ENCODE data around the gene COX7B2.

DNA sequence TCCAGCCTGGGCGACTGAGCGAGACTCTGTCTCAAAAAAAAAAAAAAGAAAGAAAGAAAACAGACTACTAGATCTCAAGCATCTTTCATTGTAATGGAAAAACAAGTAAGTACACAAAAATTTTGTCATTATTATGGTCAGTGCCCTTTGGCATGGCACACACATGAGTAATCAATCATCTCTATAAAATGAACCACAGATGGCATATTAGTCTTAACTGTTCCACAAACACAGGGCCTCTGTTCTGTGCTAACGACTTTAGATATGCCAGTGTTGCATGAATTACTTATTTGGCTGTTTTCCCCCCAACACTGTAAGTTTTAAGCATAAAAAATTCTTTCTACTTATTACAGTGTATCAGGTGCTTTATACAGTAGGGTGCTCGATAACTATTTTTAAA, 90.4 kb downstream of the COX7B2 start:
- TF ChIP-seq RAD21 (IDR thresholded peaks at IDR 0.05) = no peak
- TF ChIP-seq, protein P1, sequence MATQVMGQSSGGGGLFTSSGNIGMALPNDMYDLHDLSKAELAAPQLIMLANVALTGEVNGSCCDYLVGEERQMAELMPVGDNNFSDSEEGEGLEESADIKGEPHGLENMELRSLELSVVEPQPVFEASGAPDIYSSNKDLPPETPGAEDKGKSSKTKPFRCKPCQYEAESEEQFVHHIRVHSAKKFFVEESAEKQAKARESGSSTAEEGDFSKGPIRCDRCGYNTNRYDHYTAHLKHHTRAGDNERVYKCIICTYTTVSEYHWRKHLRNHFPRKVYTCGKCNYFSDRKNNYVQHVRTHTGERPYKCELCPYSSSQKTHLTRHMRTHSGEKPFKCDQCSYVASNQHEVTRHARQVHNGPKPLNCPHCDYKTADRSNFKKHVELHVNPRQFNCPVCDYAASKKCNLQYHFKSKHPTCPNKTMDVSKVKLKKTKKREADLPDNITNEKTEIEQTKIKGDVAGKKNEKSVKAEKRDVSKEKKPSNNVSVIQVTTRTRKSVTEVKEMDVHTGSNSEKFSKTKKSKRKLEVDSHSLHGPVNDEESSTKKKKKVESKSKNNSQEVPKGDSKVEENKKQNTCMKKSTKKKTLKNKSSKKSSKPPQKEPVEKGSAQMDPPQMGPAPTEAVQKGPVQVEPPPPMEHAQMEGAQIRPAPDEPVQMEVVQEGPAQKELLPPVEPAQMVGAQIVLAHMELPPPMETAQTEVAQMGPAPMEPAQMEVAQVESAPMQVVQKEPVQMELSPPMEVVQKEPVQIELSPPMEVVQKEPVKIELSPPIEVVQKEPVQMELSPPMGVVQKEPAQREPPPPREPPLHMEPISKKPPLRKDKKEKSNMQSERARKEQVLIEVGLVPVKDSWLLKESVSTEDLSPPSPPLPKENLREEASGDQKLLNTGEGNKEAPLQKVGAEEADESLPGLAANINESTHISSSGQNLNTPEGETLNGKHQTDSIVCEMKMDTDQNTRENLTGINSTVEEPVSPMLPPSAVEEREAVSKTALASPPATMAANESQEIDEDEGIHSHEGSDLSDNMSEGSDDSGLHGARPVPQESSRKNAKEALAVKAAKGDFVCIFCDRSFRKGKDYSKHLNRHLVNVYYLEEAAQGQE (IDR thresholded peaks at IDR 0.05) = no peak
- no peak for TF ChIP-seq MAX (IDR thresholded peaks at IDR 0.05)

All from liver (tissue), 2 donors.